SK-N-SH (cell line): ENCODE data around the gene CERS6.

Experiments
- GABPA ChIP-seq: IDR thresholded peaks from 2 replicates; pipeline ENCODE4 v1.4.0; 2012; ENCODE audit warnings: low read depth, mild to moderate bottlenecking
- JUND ChIP-seq: IDR thresholded peaks from 2 replicates; pipeline ENCODE4 v1.4.0; 2012
- MXI1 ChIP-seq: IDR thresholded peaks from 2 replicates; pipeline ENCODE4 v1.6.1; 2012; ENCODE audit warnings: mild to moderate bottlenecking, low read depth, low read length, improper control_type of control experiment
- POLR2AphosphoS5 ChIP-seq: IDR thresholded peaks from 2 replicates; pipeline ENCODE4 v1.6.1; 2012; ENCODE audit warnings: low read depth, low read length
- SMC3 ChIP-seq: IDR thresholded peaks from 2 replicates; pipeline ENCODE4 v1.6.1; 2012; ENCODE audit warnings: low read depth, low read length, improper control_type of control experiment
- YY1 ChIP-seq: IDR thresholded peaks from 2 replicates; pipeline ENCODE4 v1.4.0; 2012; ENCODE audit warnings: low read depth, mild to moderate bottlenecking
- TF ChIP-seq, protein P1 (sequence below): fragments of 200-600 bp; sonication (generic); IDR thresholded peaks from 2 replicates; pipeline ENCODE4 v1.6.1; 2017; ENCODE audit warnings: antibody characterized with exemption, mild to moderate bottlenecking, moderate library complexity

DNA sequence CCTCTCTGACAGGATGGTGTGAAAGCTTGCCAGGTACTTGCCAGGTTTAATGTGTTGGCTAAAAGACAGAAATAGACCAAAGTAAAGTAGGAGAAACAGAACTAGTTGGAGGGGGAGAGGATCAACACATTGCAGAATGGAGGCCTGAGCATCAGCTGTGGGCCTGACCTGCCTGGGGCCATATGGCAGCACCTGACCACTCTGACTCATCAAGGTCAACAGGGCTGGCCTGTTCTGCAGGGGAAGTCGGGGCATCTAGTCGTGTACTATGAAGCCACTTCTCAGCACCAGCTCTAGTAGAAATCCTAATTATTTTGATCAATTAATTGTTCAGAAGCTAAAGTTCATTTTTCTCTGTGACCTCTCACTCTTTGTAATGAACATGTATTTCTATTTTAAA lies 310.5 kb downstream of the CERS6 start:
- TF ChIP-seq JUND, result no peak
- TF ChIP-seq, protein P1, sequence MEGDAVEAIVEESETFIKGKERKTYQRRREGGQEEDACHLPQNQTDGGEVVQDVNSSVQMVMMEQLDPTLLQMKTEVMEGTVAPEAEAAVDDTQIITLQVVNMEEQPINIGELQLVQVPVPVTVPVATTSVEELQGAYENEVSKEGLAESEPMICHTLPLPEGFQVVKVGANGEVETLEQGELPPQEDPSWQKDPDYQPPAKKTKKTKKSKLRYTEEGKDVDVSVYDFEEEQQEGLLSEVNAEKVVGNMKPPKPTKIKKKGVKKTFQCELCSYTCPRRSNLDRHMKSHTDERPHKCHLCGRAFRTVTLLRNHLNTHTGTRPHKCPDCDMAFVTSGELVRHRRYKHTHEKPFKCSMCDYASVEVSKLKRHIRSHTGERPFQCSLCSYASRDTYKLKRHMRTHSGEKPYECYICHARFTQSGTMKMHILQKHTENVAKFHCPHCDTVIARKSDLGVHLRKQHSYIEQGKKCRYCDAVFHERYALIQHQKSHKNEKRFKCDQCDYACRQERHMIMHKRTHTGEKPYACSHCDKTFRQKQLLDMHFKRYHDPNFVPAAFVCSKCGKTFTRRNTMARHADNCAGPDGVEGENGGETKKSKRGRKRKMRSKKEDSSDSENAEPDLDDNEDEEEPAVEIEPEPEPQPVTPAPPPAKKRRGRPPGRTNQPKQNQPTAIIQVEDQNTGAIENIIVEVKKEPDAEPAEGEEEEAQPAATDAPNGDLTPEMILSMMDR, result no peak
- TF ChIP-seq GABPA, result no peak
- TF ChIP-seq YY1, result no peak
- TF ChIP-seq SMC3, result no peak
- no peak for TF ChIP-seq MXI1
- TF ChIP-seq POLR2AphosphoS5, result no peak
